GF-D8 (cell line): ENCODE results near the gene KAT8.
"Not testable (repeated sequence)": the region's sequence is repeated elsewhere in the genome, so short reads cannot be mapped to it uniquely, and the experiment has no call there.

Experiments
- DNase-seq: peaks from one replicate; lab custom pipeline; 2025; lab: John Stamatoyannopoulos, UW

The KAT8 gene

DNA sequence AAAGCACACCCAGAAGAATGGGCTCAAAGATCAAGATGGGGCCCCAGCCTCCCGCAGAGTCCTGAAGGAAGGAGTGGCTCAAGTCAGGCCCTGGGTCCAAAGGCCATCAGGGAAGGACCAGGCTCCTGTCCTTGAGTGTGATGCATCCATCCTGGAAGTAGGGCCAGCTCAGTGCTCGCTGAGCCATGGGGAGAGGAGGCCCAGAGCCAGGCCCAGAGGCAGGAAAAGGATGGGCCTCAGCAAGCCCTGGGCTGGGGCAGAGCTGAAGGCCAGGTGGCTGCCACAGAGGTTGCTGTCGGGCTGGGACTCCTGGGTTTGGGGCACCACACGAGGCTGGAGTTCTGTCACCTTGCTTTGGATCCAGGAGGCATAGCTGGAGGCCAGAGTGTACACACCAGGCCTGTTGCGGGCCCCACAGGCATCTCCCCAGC lies 14.4 kb downstream of the KAT8 start:
- no peak for DNase-seq

DNA sequence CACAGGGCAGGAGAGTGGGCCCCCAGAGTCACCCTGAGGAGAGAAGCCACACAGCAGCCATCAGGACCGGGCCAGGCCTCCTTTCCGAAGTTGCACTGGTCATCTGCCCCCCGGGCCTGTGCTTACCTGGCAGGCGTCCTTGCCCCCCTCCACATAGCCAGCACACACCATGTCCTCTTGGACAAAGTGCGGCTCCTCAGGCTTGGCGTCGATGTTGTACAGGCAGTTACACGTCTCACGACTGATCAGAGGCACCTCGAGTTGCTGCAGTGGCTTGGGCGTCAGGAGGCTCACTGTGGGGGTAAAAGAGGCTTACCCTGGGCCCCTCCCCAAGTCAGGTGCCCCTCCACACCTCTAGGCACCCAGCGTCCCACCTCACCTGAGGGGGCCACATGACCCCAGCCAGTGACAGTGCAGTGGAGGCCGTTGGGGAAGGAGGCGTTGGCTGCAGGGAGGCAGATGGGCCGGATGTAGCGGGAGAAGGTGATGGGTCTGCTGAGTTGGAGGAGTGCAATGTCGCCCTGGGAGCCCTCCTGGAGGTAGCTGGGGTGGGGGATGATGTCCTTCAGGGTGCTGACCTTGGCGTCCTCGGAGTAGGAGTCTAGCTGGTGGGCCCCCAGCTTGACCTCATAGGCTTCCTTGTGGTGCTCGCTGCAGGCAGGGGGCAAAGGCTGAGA lies 15.0 kb downstream of the KAT8 start:
- DNase-seq = no peak

DNA sequence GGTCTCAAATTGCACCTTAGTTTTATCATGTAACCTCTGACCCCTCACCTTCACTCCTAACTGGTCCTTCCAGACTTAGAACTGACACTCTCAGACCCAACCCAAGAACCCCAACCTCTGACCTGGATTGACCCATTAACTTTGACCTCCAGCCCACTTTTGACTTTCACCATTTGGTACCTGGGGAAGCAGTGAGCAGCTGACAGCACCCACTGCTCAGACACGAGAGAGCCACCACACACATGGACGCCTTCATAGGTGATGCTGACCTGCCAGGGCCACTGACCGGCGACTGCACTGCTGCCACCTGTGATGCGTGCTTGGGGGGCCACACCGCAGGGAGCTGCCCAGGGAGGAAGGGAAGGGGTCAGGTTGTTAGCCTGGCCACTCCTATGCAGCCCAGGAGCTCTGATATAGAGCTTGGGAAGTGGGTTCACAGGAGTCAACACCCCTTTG lies 15.6 kb downstream of the KAT8 start:
- DNase-seq = no peak

DNA sequence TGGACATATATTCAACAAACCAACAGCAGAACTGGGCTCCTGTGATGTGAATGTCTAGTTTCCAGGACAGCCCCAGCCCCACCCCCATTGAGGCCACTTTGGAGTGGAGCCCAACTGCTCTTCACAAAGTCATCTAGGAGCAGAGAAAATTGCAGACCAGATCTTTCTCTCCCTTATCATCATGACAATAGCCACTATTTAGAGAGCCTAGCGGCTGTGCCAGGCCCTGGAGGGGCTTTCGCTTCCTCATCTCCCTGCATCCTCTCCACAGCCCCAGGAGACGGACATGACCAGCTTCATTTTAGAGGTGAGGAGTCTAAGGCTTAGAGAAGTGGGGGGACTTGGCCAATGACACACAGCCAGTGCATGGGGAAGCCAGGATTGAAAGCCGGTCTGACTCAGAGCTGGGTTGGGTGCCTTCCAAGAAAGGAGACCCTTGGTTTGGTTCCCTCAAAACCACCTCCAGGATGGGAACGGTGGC lies 16.7 kb downstream of the KAT8 start:
- no peak for DNase-seq

DNA sequence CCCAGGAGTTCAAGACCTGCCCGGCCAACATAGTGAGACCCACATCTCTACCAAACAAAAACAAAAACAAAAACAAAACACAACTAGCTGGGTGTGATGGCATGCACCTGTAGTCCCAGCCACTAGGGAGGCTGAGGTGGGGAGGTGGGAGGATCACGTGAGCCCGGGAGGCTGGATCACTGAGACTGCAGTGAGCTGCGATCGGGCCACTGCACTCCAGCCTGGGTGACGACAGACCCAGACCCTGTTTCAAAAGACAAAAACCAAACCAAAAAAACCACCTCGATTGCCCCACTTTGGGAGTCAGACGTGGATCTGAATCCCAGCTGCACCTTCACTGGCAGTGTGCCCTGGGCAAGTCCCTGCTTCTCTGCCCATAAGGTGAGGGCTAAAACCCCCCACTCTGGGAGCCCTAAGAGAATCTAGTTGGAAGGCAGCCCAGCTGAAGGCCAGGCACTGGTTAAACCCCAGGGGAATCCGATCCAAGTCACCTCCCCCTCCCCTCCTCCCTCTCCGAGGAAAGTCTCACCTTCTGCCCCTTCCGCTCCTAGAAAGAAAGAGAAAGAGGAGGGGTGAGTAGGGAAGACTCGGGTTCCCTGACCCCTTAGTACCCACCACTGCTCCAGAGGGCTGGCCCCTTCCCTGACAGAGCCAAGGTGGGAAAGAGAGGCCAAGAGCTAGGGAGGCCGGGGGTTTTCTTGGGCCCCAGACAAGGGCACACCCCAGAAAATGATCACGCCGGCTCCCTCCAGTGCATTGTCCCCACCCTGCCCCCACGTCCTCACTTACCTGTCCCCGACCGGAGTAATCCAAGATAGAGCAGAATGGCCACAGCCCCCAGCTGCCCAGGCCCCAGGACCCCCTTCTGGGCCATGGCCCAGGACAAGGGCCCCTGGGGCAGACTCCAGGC lies 17.4 kb downstream of the KAT8 start:
- DNase-seq = peak; percentile 50

DNA sequence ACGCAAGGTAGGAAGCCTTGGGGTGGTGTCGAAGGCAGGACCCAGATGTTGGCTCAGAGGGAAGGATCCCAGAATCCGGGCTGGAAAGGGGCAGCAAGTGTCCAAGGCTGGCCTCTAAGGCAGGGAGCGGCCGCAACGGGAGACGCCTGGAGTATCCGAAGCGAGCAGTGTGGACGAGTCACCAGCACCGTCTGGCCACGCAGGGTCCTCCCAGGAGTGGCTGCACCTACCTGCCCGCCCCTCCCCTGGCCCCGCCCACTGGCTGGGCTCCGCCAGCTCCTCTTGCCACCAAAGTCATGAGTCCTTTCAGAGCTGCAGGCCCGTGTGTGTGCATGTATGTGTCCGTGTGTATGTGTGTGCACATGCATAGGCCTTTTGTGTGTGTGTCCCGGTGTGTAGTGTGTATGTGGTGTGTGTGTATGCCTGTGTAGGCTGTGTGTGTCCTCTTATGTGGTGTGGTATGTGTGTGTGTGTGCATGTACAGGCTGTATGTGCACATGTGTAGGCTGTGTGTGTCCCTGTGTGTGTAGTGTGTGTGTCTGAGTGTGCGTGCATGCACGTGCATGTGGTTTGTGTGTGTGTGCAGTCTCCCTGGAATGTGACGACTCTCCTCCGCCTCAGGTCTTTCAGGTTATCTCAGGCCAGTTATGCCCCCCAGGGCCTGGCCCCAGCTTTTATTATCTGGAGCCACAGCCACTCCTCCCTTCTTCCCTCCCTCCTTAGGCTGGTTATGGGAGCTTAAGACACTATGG lies 18.2 kb downstream of the KAT8 start, which contains the start of gene PRSS8:
TSS of gene PRSS8 (minus strand) at position 193 of the 752 bp plus-strand sequence. CDS start 229 bp downstream, outside the sequence.
- no peak for DNase-seq

DNA sequence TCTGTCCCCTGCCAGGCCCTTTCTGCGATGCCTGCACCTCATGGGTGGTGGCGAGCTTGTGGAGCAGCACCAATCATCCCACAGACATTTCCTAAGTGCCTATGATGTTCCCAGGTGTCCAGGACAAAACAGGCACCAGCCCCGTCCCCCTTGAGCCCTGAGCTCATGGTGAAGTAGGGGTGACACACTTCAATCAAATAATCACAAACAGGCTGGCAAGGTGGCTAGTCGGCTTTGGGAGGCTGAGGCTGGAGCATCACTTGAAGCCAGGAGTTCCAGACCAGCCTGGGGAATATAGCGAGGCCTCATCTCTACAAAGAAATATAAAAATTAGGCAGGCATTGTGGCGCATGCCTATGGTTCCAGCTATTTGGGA lies 18.8 kb downstream of the KAT8 start:
- no peak for DNase-seq

DNA sequence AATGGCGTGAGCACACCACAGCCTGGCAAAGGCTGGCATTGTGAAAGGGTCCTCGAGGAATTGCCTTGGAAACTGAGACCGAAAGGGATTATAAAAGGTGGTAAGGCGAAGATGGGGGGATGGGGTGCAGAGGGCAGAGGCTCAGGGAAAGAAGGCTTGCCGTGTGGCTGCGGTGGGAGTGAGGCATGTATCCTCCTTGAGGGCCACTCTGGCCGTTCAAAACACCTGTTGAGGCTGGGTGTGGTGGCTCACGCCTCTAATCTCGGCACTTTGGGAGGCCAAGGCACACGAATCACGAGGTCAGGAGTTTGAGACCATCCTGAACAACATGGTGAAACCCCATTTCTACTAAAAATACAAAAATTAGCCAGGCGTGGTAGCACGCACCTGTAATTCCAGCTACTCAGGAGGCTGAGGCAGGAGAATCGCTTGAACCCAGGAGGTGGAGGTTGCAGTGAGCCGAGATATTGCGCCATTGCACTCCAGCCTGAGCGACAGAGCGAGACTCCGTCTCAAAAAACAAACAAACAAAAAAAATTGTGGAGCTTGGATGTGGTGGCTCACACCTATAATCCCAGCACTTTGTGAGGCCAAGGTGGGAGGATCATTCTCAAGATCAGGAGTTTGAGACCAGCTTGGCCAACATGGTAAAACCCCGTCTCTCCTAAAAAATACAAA lies 19.5 kb downstream of the KAT8 start:
- DNase-seq = not testable (repeated sequence)

DNA sequence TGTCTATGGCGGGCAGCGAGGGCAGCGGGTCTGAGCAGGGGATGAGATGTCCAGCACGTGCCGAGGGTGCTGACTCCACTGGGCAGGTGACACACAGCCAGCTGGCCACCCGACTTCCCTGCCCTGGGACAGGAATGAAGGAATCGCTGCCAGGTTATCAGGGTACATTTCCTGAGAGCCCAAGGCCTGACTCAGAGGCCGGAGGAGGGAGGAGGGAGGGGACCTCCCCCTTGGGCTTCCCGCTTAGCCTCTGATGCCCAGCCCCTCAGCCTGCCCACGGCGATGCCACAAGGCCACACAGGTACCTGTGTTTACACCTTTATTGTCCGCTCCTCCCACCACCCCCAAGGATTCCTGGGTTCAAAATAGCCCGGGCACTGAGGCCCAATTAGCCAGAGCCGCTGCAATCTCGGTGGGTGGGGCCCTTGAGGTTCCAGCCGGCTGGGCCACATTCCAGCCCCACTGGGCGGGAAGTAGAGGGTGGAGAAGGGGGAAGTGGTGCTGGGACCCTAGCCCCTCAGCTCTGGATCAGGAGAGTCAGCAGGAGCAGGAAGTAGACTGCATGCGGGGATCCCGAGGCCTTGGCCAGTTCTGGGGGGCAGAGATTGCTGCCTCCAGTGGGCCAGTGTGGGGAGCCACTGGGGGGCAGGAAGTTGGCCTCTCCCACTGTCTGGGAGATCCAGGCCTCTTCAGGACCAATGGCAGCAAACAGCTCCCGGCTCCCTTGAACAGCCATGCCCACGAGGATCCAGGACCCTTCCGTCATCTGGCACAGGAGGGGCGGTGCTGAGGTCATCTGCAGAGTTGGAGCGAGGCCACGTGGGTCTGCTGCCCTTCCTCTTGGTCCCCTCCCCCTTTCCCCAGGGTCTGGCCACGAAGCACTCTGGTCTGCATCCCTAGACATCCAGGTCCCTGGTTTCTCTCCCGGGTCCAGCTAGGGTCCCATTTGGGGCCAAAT lies 21.4 kb downstream of the KAT8 start:
- no peak for DNase-seq

DNA sequence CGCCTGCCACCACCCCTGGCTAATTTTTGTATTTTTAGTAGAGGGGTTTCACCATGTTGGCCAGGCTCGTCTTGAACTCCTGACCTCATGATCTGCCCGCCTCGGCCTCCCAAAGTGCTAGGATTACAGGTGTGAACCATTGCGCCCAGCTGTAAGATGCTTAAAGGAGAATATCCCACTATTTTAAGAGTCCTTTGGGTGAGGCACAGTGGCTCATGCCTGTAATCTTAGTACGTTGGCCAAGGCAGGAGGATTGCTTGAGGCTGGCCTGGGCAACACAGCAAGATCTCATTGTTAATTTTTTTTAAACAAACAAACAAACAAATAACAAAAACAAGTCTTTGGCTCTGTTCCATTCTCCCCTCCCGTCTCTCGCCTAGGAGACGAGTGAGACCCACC lies 23.6 kb downstream of the KAT8 start:
- DNase-seq = not testable (repeated sequence)

DNA sequence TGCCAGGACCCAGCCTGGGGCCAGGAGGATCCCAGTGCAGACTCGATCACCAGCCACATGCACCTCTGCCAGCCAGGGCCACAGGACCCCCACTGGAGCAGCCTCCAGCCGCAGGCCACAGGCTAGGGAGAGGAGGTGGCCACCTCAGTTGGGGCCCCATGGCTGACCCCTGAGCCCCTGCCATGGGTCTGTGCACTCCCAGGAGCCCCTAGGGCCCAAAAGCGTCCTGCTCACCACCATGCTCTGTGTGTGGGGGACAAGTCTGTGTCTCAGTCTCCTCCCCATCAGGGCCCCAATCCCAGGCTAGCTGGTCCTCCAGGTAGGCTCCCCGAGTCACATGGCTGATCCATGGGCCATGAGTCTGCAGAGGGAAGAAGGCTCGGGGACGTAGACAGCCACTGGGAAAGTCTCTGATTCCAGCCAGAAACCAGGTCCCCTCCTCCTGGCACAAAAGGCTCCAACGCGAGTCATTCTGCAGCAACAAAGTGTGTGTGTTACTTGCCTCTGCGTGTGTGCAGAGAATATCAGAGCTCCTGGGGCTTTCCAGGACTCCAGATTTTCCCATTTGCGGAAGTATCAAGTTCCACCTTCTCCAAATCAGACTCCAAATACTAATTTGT lies 24.1 kb downstream of the KAT8 start:
- no peak for DNase-seq

DNA sequence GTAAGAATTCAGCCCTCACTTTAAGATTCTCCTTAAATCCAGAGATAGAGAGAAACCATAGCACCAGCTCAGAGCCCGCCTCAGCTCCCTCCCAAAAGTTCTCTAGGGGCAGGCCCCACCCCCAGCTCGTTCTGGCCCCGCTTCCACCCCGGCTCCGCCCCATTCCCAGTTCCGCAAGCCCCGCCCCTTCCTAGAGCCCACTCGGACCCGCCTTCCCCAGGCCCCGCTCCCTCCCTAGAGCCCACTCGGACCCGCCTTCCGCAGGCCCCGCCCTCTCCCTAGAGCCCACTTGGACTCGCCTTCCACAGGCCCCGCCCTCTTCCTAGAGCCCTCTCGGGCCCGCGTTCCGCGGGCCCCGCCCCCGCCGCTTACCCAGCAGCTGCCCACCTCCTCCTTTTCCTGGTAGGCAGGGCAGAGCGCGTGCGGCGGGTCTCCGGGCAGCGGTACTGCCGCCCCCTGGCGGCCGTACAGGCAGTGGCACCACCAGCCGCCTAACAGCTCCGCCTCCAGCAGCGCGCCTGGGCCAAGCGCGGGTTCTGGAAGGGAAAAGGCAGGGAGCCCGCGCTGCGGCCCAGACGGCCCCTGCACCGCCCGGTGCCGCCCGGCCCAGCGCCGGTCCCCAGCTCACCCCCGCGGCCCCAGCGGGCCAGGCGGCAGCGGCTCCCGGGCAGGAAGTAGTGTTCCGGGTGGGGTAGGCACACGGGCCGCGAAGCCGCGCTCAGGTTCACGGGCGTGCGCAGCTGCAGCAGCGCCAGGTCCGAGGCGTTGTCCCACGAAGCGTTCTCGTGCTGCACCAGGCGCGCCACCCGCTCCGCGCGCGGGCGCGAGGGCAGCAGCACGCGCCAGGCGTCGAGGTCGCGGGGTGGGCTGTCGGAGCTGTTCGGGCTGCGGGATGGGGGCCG lies 24.9 kb downstream of the KAT8 start:
- DNase-seq = peak; percentile 94

DNA sequence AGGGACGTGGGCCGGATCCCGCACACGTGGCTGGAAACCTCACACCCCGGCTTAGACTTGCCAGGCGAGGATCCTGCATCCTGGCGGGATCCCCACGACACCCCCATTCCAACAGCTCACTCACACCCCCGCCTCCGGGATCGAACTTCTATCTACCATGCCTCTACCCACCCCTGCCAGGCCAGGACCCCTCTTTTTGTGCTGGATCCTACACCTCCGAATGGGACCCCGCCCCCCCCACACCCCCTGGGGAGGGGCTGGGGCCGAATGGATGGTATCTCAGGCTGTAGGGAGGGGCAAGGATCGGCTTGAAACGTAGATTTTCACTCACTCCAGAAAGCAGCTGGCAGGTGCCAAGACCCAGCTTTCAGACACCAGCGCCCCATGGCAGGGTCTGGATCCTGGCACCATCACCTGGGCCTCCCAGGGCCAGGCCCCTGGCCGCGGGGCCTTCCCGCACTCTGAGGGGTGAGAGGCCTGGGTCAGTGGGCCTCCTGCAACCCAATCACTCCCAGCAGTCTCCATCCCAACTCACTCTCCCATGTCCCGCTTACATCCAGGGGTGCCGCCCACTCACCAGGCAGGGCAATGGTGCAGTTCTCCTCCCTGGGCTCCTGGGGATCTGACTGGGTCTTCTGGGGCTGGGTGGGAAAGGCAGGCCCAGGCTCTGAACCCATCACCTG lies 25.7 kb downstream of the KAT8 start:
- no peak for DNase-seq

DNA sequence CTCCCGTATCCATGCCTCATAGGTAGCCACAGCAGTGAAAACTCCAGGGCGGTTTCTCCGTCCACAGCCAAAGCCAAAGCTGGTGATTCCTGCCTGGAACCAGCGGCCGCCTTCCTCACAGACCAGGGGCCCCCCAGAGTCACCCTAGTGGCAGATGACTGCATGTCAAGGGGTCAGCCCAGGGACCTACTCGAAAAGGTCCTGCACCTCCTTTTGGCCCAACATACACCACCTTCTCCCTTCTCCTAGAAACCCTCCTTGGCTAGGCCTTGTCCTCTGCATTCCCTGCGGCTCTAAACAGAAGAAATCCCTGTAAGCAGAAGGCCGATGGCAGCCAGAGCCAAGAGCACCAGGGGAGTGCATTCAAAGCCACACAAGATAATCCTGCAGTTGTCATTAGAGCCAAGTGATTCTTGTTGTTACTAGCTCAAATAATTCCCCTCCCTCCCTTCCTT lies 26.3 kb downstream of the KAT8 start:
- no peak for DNase-seq

DNA sequence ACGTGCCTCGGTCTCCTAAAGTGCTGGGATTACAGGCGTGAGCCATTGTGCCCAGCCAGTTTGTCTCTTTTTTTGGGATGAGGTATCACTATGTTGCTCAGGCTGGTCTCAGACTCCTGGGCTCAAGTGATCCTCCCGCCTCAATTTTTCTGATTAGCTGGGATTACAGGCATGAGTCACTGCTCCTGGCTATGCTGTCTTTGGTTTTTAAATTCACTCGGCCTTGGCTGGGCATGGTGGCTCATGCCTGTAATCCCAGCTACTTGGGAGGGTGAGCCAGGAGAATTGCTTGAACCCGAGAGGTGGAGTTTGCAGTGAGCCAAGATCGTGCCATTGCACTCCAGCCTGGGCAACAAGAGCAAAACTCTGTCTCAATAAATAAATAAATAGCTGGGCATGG lies 27.0 kb downstream of the KAT8 start:
- DNase-seq = not testable (repeated sequence)

DNA sequence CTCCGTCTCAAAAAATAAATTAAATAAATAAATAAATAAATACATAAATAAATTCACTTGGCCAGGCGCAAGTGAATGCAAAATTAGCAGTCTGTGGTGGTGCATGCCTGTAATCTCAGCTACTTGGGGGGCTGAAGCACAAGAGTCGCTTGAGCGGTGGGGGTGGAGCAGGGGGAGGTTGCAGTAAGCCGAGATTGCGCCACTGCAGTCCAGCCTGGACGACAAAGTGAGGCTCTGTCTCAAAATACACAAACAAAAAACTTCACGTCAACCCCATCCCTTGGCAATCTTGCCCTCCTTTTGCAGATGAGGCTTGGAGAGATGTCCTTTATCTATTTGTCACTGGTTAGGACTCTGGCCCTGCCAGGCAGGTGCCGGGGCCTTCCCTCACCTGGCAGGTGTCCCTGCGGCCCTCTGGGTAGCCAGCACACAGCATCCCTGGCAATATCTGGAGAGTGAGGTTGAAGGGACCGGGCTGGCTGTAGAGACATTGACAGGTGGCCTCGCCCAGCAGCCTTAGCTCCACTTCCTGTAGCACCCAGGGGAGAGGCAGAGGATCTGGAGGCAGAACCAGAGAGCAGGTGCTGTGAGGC lies 28.0 kb downstream of the KAT8 start:
- no peak for DNase-seq

DNA sequence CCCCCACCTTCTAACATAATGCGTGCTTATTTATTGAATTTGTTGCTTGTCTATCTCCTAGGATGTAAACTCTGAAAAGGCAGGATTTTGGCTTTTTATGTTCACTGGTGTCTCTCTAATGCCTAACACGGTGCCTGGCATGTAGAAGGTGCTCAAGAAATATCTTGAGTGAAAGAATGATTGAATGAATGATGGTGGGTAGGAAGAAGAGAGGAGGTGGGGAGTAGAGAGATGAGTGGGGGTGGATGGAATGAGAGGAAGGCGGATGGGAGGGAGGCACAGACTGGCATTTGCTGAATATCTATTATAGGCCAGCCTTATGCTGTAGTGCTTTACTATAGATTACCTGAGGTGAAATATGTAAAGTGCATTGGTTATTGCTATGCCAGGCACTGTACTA lies 30.1 kb downstream of the KAT8 start:
- no peak for DNase-seq

DNA sequence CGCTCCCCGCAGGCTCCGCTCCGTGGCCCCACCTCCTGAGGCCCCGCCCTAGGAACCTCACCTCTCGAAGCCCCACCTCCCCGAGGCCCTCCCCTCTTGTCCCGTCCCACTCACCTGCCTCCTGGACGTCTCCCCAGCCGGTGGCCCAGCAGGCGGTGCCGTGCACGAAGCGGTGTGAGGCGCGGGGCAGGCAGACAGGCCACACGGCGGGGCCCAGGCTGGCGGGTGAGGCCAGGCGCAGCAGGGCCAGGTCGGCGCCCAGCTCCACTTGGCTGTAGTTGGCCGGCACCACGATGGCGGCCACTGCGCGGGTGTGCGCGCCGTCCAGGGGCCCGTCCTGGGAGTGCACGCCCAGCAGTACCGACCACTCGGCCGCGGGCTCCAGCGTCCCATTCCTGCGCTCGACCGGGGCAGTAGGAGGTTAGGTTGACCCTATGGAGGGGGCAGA lies 30.8 kb downstream of the KAT8 start:
- no peak for DNase-seq
